CD4-positive, alpha-beta T cell (primary cell): Measurements from ENCODE around the gene TST. TPM values are rescaled to one million over a fixed set of nuclear protein-coding genes. Genes with fewer than 3 reads are reported as not detected.

ENCODE experiments used
- ATAC-seq: fragments of 200-7000 bp; cut with Tn5 transposase; one replicate; pipeline ENCODE4 v1.10.0; 2022; ENCODE audit warnings: mild to moderate bottlenecking; ENCODE audit not compliant: poor library complexity
- CTCF ChIA-PET: fragments of 350-600 bp; sonication (Branson Sonifier 250); formaldehyde crosslinking; loops from one replicate; lab custom pipeline; 2021; ENCODE audit warnings: antibody characterized with exemption, inconsistent platforms; lab: Charles Lee
- POLR2A ChIA-PET: fragments of 350-600 bp; sonication (Branson Sonifier 250); formaldehyde crosslinking; loops from one replicate; lab custom pipeline; 2021; ENCODE audit warnings: antibody characterized with exemption, inconsistent platforms; lab: Charles Lee
- DNase-seq, 14 experiments: peaks; one replicate each; pipeline ENCODE4 v3.0.0-alpha.2; 2013 to 2020; ENCODE audit warnings: mixed read lengths in 2 of 14
- H3K27ac ChIP-seq, 2 donors: one replicate each; pipeline versions ENCODE4 v1.5.1 to v1.7.0; 2013; ENCODE audit warnings: low read length in 2 of 2, low read depth in 1 of 2, mild to moderate bottlenecking in 1 of 2
- H3K27me3 ChIP-seq, 2 experiments: 1 replicate in 1 of 2; 2 replicates in 1 of 2; pipeline versions ENCODE4 v1.6.1 to v1.7.0; 2013; ENCODE audit warnings: low read length in 2 of 2, control low read depth in 1 of 2, mild to moderate bottlenecking in 1 of 2, moderate library complexity in 1 of 2; ENCODE audit not compliant: insufficient read depth in 2 of 2, control insufficient read depth in 1 of 2
- H3K36me3 ChIP-seq: one replicate; pipeline ENCODE4 v1.6.1; 2013; ENCODE audit warnings: low read length, control low read depth; ENCODE audit not compliant: insufficient read depth
- H3K4me1 ChIP-seq: one replicate; pipeline ENCODE4 v1.6.1; 2013; ENCODE audit warnings: low read length, control low read depth; ENCODE audit not compliant: insufficient read depth
- H3K4me3 ChIP-seq: one replicate; pipeline ENCODE4 v1.5.1; 2013; ENCODE audit warnings: mild to moderate bottlenecking, low read length, moderate library complexity
- H3K9me3 ChIP-seq, 2 experiments: 1 replicate in 1 of 2; 2 replicates in 1 of 2; pipeline versions ENCODE4 v1.6.1 to v1.7.0; 2013; ENCODE audit warnings: low read length in 2 of 2, mild to moderate bottlenecking in 2 of 2, control low read depth in 1 of 2, moderate library complexity in 1 of 2; ENCODE audit not compliant: control insufficient read depth in 1 of 2, insufficient read depth in 1 of 2
- H3K27ac Mint-ChIP-seq: one replicate; pipeline ENCODE4 v1.8.0; 2020; ENCODE audit warnings: mixed read lengths
- H3K27me3 Mint-ChIP-seq: one replicate; pipeline ENCODE4 v1.8.0; 2021; ENCODE audit warnings: mixed read lengths
- H3K36me3 Mint-ChIP-seq: one replicate; pipeline ENCODE4 v1.8.0; 2021; ENCODE audit warnings: low read depth, mixed read lengths
- H3K4me1 Mint-ChIP-seq: one replicate; pipeline ENCODE4 v1.8.0; 2021; ENCODE audit warnings: low read depth, mixed read lengths
- H3K4me3 Mint-ChIP-seq: one replicate; pipeline ENCODE4 v1.8.0; 2020; ENCODE audit warnings: mild to moderate bottlenecking, mixed read lengths
- H3K9me3 Mint-ChIP-seq: one replicate; pipeline ENCODE4 v1.8.0; 2020; ENCODE audit warnings: mixed read lengths
- intact Hi-C, 2 experiments: fragments of 100-400 bp; cut with DNase I in 1 of 2; cut with micrococcal nuclease in 1 of 2; formaldehyde crosslinking; loops; one replicate each; pipeline versions ENCODE4 v1.15.1 to v1.9.0; 2023 to 2025; cut with DNase I, micrococcal nuclease
- total RNA-seq, 174 experiments: library from RNA in 2 of 174; stranded (reverse) in 2 of 174; gene quantifications; one replicate each; pipeline ENCODE4 v1.2.3 and lab custom pipeline; 2021 to 2026
- TF ChIP-seq, protein P1 (sequence below): fragments of 200-600 bp; IDR thresholded peaks from one replicate; pipeline ENCODE4 v1.8.0; 2022; ENCODE audit warnings: antibody characterized with exemption, mild to moderate bottlenecking

TST gene
- total RNA-seq, 2 experiments from 2014 or later: not detected

DNA sequence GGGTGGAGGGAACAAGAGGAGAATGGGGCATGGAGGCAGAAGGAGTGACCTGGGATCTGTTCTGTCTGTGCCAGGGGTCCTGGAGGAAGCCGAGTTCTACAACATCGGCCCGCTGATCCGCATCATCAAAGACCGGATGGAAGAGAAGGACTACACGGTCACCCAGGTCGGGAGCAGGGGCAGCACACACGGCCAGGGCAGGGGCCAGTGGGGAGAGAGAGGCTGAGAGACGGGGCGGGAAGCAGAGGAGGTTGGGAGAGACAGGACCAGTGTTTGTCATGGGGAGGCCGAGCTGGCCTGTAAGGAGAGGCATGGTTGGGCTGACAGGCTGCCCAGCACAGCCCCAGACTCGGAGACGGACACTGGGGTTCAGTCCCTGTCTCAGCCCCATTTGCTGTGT, 37.0 kb upstream of the TST start:
- TF ChIP-seq, protein P1, sequence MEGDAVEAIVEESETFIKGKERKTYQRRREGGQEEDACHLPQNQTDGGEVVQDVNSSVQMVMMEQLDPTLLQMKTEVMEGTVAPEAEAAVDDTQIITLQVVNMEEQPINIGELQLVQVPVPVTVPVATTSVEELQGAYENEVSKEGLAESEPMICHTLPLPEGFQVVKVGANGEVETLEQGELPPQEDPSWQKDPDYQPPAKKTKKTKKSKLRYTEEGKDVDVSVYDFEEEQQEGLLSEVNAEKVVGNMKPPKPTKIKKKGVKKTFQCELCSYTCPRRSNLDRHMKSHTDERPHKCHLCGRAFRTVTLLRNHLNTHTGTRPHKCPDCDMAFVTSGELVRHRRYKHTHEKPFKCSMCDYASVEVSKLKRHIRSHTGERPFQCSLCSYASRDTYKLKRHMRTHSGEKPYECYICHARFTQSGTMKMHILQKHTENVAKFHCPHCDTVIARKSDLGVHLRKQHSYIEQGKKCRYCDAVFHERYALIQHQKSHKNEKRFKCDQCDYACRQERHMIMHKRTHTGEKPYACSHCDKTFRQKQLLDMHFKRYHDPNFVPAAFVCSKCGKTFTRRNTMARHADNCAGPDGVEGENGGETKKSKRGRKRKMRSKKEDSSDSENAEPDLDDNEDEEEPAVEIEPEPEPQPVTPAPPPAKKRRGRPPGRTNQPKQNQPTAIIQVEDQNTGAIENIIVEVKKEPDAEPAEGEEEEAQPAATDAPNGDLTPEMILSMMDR: no peak
- no peaks in the 10 kb centered on the region for H3K9me3 Mint-ChIP-seq
- DNase-seq (no peak), ATAC-seq (no peak)
- H3K4me1 ChIP-seq: peaks cover 38% of the 10 kb centered on the region
- no peak overlapping the region for H3K4me3 ChIP-seq
- H3K27me3 ChIP-seq: no peaks in the 10 kb centered on the region
- CTCF ChIA-PET: no interaction called here
- intact Hi-C loops: no loop called here
- H3K27ac Mint-ChIP-seq: no peak overlapping the region
- no peak overlapping the region for H3K4me3 Mint-ChIP-seq
- H3K36me3 ChIP-seq: peaks cover 34% of the 10 kb centered on the region
- no peaks in the 10 kb centered on the region for H3K9me3 ChIP-seq
- no peak overlapping the region for H3K27ac ChIP-seq
- peaks cover 32% of the 10 kb centered on the region for H3K36me3 Mint-ChIP-seq
- POLR2A ChIA-PET: no interaction called here
- no peaks in the 10 kb centered on the region for H3K27me3 Mint-ChIP-seq
- peaks cover 10% of the 10 kb centered on the region for H3K4me1 Mint-ChIP-seq

DNA sequence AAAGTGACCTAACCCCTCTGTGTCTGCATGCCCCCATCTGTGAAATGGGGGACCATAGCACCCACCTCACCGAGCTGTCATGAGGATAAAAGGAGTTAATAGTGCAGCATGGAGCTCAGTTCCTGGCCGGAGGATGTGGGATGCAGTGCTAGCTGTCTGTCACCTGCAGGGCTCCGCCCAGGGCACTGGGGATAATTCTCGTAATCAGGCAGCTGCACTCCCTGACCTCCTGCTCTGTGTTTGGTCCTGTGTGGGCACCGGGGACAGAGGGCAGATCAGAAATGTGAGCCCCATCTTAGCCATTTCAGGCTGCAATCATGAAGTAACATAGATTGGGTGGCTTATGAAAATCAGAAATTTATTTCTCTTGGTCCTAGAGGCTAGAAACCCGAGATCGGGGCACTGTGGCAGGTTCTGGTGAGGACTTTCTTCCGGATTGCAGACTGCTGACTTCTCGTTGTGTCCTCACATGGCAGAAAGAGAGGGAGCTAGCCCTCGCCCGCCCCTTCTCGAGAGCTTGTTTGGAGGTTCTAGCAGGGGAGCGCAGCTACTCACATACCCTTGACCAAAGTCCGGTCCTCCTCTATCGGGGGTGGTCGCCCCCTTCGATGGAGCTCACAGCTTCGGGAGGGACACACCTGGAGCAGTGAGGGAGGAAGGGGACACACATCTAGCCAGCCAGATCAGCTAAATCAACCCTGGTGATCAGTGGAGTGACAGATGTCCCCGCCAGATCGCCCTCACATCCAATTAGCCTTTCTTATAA, 35.5 kb upstream of the TST start:
- Mint-ChIP-seq H3K4me3 (peak overlapping the region; percentile 34), H3K4me1 (peaks cover 5% of the 10 kb centered on the region), H3K36me3 (peaks cover 27% of the 10 kb centered on the region), H3K9me3 (no peaks in the 10 kb centered on the region), H3K27me3 (no peaks in the 10 kb centered on the region), H3K27ac (no peak overlapping the region)
- DNase-seq: no peak
- peaks cover 32% of the 10 kb centered on the region for H3K4me1 ChIP-seq
- H3K27me3 ChIP-seq: no peaks in the 10 kb centered on the region
- CTCF ChIA-PET: no interaction called here
- H3K9me3 ChIP-seq: no peaks in the 10 kb centered on the region
- TF ChIP-seq, protein P1: no peak
- peaks cover 31% of the 10 kb centered on the region for H3K36me3 ChIP-seq
- POLR2A ChIA-PET: interaction anchor here (0.9 to 1.3 kb wide), 2 partner anchors 67 to 279 kb away, joined by 3 to 4 read pairs; partner anchors contain the start of gene IFT27
- intact Hi-C loops: no loop called here
- no peak for ATAC-seq
- no peak overlapping the region for H3K4me3 ChIP-seq
- no peak overlapping the region for H3K27ac ChIP-seq

DNA sequence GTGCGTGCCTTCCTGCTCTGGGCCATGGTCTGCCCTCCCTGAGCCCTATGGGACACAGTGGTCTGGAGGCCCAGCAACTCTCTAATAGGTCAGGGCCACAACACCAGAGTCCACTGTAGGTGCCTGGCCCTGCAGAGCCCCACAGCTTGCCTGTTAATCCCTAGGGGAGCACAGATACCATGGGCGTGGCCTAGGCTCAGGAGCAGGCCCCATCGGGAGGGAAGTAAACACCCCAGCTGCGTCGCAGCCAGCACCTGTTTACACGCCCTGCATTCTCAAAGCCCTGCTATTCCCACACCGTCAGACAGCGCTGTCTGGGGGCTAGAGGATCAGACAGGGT, 34.8 kb upstream of the TST start:
- ChIA-PET POLR2A (no interaction called here), CTCF (no interaction called here)
- peak overlapping the region; percentile 63 for H3K4me3 Mint-ChIP-seq

More for the DNA sequence above, 34.8 kb upstream of the TST start:
- Mint-ChIP-seq H3K27ac (no peak overlapping the region), H3K9me3 (no peaks in the 10 kb centered on the region), H3K36me3 (peaks cover 27% of the 10 kb centered on the region), H3K27me3 (no peaks in the 10 kb centered on the region), H3K4me1 (peaks cover 5% of the 10 kb centered on the region)
- intact Hi-C loops: no loop called here
- TF ChIP-seq, protein P1: no peak
- no peak for ATAC-seq
- H3K4me3 ChIP-seq: no peak overlapping the region
- peaks cover 28% of the 10 kb centered on the region for H3K4me1 ChIP-seq
- H3K27me3 ChIP-seq: no peaks in the 10 kb centered on the region
- no peak for DNase-seq
- H3K27ac ChIP-seq: no peak overlapping the region
- peaks cover 31% of the 10 kb centered on the region for H3K36me3 ChIP-seq
- H3K9me3 ChIP-seq: no peaks in the 10 kb centered on the region
